22Rv1 (cell line): ENCODE results near the gene IMPA2.

Source experiments
- ZFX ChIP-seq: fragments of 450-650 bp; IDR thresholded peaks from 2 replicates; pipeline ENCODE4 v1.6.1; 2017; ENCODE audit warnings: antibody characterized with exemption, borderline replicate concordance
- TF ChIP-seq, protein P1 (sequence below): fragments of 450-650 bp; IDR thresholded peaks from 2 replicates; pipeline ENCODE4 v1.5.1; 2017; ENCODE audit warnings: mild to moderate bottlenecking

DNA sequence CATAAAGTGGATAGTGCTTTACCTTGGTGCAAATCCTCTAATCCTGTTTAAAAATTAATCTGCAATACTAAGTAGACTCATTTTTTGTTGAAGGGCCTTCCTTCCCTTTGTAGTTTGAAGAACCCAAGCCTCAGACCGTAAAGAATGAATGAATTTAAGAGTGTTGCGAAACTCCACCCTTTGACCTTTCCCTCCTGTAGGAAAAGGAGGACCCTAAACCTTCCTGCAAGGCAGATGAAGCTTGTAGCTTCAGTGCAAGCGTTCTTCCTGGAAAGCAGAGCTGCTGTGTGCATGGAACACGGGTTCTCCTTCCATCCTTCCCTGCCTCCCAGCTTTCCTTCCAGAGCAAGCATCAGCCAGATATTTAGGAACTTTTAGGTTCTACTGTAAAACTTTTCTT, 1.7 kb downstream of the IMPA2 start:
- TF ChIP-seq, protein P1, sequence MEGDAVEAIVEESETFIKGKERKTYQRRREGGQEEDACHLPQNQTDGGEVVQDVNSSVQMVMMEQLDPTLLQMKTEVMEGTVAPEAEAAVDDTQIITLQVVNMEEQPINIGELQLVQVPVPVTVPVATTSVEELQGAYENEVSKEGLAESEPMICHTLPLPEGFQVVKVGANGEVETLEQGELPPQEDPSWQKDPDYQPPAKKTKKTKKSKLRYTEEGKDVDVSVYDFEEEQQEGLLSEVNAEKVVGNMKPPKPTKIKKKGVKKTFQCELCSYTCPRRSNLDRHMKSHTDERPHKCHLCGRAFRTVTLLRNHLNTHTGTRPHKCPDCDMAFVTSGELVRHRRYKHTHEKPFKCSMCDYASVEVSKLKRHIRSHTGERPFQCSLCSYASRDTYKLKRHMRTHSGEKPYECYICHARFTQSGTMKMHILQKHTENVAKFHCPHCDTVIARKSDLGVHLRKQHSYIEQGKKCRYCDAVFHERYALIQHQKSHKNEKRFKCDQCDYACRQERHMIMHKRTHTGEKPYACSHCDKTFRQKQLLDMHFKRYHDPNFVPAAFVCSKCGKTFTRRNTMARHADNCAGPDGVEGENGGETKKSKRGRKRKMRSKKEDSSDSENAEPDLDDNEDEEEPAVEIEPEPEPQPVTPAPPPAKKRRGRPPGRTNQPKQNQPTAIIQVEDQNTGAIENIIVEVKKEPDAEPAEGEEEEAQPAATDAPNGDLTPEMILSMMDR: no peak
- no peak for TF ChIP-seq ZFX
